GM19023 (cell line): ENCODE data around the gene DDO.
"Not testable (repeated sequence)": the region's sequence is repeated elsewhere in the genome, so short reads cannot be mapped to it uniquely, and the experiment has no call there.

ENCODE experiments used
- ATAC-seq: cut with Tn5 transposase; IDR thresholded peaks from one replicate; pipeline ENCODE4 v1.9.1; 2021; ENCODE audit warnings: mild to moderate bottlenecking, moderate library complexity; ENCODE audit not compliant: unreplicated experiment

The DDO gene

GRCh38 chr6:110369066-110369465, 46.3 kb downstream of the DDO start:
- ATAC-seq, result no peak

GRCh38 chr6:110368284-110368683, 47.1 kb downstream of the DDO start:
- ATAC-seq, result no peak

GRCh38 chr6:110367825-110368224, 47.5 kb downstream of the DDO start:
- ATAC-seq, result no peak

- ATAC-seq, result no peak
Measured at GRCh38 chr6:110366975-110367374, 48.4 kb downstream of the DDO start.

GRCh38 chr6:110366256-110366655, 49.1 kb downstream of the DDO start:
- no peak for ATAC-seq

GRCh38 chr6:110364364-110365105, 50.8 kb downstream of the DDO start:
- ATAC-seq, result no peak

GRCh38 chr6:110363748-110364147, 51.6 kb downstream of the DDO start:
- no peak for ATAC-seq

GRCh38 chr6:110360676-110361075, 54.7 kb downstream of the DDO start:
- ATAC-seq, result no peak

- no peak for ATAC-seq
Measured at GRCh38 chr6:110359556-110359955, 55.8 kb downstream of the DDO start.

- ATAC-seq, result no peak
Measured at GRCh38 chr6:110358553-110359160, 56.7 kb downstream of the DDO start.

GRCh38 chr6:110357664-110358552, 57.5 kb downstream of the DDO start, which contains the start of gene METTL24:
METTL24 (minus strand) TSS chr6:110358349; CDS start chr6:110358272, 77 bp downstream.
- no peak for ATAC-seq

GRCh38 chr6:110357298-110357663, 58.1 kb downstream of the DDO start:
- ATAC-seq, result no peak

GRCh38 chr6:110356778-110357177, 58.6 kb downstream of the DDO start:
- ATAC-seq, result no peak

- ATAC-seq, result no peak
Measured at GRCh38 chr6:110355727-110356126, 59.6 kb downstream of the DDO start.

- ATAC-seq, result no peak
Measured at GRCh38 chr6:110355022-110355421, 60.4 kb downstream of the DDO start.

- no peak for ATAC-seq
Measured at GRCh38 chr6:110354153-110354552, 61.2 kb downstream of the DDO start.

GRCh38 chr6:110353457-110354001, 61.8 kb downstream of the DDO start:
- ATAC-seq, result no peak

GRCh38 chr6:110352563-110353262, 62.7 kb downstream of the DDO start:
- no peak for ATAC-seq

GRCh38 chr6:110351986-110352385, 63.4 kb downstream of the DDO start:
- no peak for ATAC-seq

GRCh38 chr6:110351546-110351945, 63.8 kb downstream of the DDO start:
- no peak for ATAC-seq

- ATAC-seq, result not testable (repeated sequence)
Measured at GRCh38 chr6:110350593-110350992, 64.8 kb downstream of the DDO start.
